Neural cell (in vitro differentiated cells): ENCODE data around the gene NGDN.

ENCODE experiments used
- CTCF ChIP-seq: fragments of 450-650 bp; IDR thresholded peaks from 2 replicates; pipeline ENCODE4 v1.5.1; 2014; ENCODE audit warnings: antibody characterized with exemption, mild to moderate bottlenecking, moderate library complexity; ENCODE audit not compliant: poor library complexity, severe bottlenecking
- EZH2 ChIP-seq: fragments of 200-600, 300-800 bp; shearing (Covaris generic), sonication (generic); IDR thresholded peaks from 2 replicates; pipeline ENCODE4 v1.6.1; 2014; ENCODE audit warnings: antibody characterized with exemption, low read length, borderline replicate concordance, mild to moderate bottlenecking; ENCODE audit not compliant: insufficient read depth, poor library complexity, severe bottlenecking
- MXI1 ChIP-seq: fragments of 450-650 bp; conservative IDR thresholded peaks from 2 replicates; pipeline ENCODE4 v1.6.1; 2014; ENCODE audit warnings: antibody characterized with exemption, mild to moderate bottlenecking; ENCODE audit not compliant: poor library complexity, severe bottlenecking
- POLR2AphosphoS5 ChIP-seq: IDR thresholded peaks from 2 replicates; pipeline ENCODE4 v1.6.1; 2012
- RAD21 ChIP-seq: fragments of 450-650 bp; conservative IDR thresholded peaks from 2 replicates; pipeline ENCODE4 v1.6.1; 2014; ENCODE audit warnings: antibody characterized with exemption, mild to moderate bottlenecking, moderate library complexity
- REST ChIP-seq: IDR thresholded peaks from 2 replicates; pipeline ENCODE4 v1.6.1; 2012; ENCODE audit warnings: borderline replicate concordance
- SMC3 ChIP-seq: fragments of 450-650 bp; conservative IDR thresholded peaks from 2 replicates; pipeline ENCODE4 v1.6.1; 2014; ENCODE audit warnings: antibody characterized with exemption, mild to moderate bottlenecking, moderate library complexity; ENCODE audit not compliant: poor library complexity

- TF ChIP-seq CTCF (no peak), POLR2AphosphoS5 (no peak), REST (no peak), RAD21 (no peak), EZH2 (no peak), SMC3 (no peak), MXI1 (no peak)
Measured at GRCh38 chr14:23465261-23465660, 4.2 kb upstream of the NGDN start.
